Caco-2 (cell line): Measurements from ENCODE around the gene TMEM132D. TPM values are rescaled to one million over a fixed set of nuclear protein-coding genes. Genes with fewer than 3 reads are reported as not detected.

Experiments used
- Bru-seq: library from RNA; stranded (reverse); fragments of 400-500 nt; gene quantifications from one replicate; lab custom pipeline; 2021; lab: Mats Ljungman, UMichigan
- BruChase-seq, 2 experiments: library from RNA; stranded (reverse); fragments of 400-500 nt; gene quantifications; one replicate each; lab custom pipeline; 2021; lab: Mats Ljungman, UMichigan
- BruUV-seq: library from RNA; stranded (reverse); fragments of 400-500 nt; replicated peaks from 2 replicates; lab custom pipeline; 2021; lab: Mats Ljungman, UMichigan
- CTCF ChIA-PET: fragments of 300-600 bp; sonication (Branson Sonifier 250); formaldehyde crosslinking; loops from one replicate; lab custom pipeline; 2022; ENCODE audit warnings: antibody characterized with exemption; lab: Charles Lee
- POLR2A ChIA-PET: fragments of 300-600 bp; sonication (Branson Sonifier 250); formaldehyde crosslinking; loops from one replicate; lab custom pipeline; 2022; ENCODE audit warnings: antibody characterized with exemption; lab: Charles Lee
- DNase-seq, 2 experiments: peaks; one replicate each; pipeline versions ENCODE4 v3.0.0 to v3.0.0-alpha.2; 2020 to 2022
- H3K27me3 ChIP-seq: replicated peaks from 2 replicates; pipeline ENCODE4 v1.6.0; 2011; ENCODE audit warnings: low read length; ENCODE audit not compliant: control insufficient read depth, insufficient read depth
- H3K36me3 ChIP-seq: 2 replicates; pipeline ENCODE4 v1.5.1; 2011; ENCODE audit warnings: low read length; ENCODE audit not compliant: control insufficient read depth, insufficient read depth
- H3K4me1 ChIP-seq: fragments of 250-450 bp; sonication (Bioruptor Pico); 2 replicates; pipeline ENCODE4 v1.5.1; 2020; ENCODE audit warnings: mild to moderate bottlenecking
- H3K4me3 ChIP-seq: 2 replicates; pipeline ENCODE4 v1.5.1; 2011; ENCODE audit warnings: low read depth, mild to moderate bottlenecking, control low read depth, low read length
- H3K9me3 ChIP-seq: fragments of 250-450 bp; sonication (Bioruptor Pico); 2 replicates; pipeline ENCODE4 v1.5.1; 2020; ENCODE audit warnings: mild to moderate bottlenecking, moderate library complexity
- H3K27ac Mint-ChIP-seq: one replicate; pipeline ENCODE4 v1.8.0; 2022; ENCODE audit warnings: mixed read lengths; ENCODE audit not compliant: unreplicated experiment
- H3K27me3 Mint-ChIP-seq: one replicate; pipeline ENCODE4 v1.8.0; 2022; ENCODE audit warnings: mixed read lengths; ENCODE audit not compliant: insufficient read depth, unreplicated experiment
- H3K36me3 Mint-ChIP-seq: one replicate; pipeline ENCODE4 v1.8.0; 2022; ENCODE audit warnings: mild to moderate bottlenecking, mixed read lengths; ENCODE audit not compliant: insufficient read depth, unreplicated experiment
- H3K4me1 Mint-ChIP-seq: one replicate; pipeline ENCODE4 v1.8.0; 2022; ENCODE audit warnings: low read depth, mixed read lengths; ENCODE audit not compliant: unreplicated experiment
- H3K4me3 Mint-ChIP-seq: one replicate; pipeline ENCODE4 v1.8.0; 2022; ENCODE audit warnings: mild to moderate bottlenecking, moderate library complexity, mixed read lengths; ENCODE audit not compliant: unreplicated experiment
- H3K9me3 Mint-ChIP-seq: one replicate; pipeline ENCODE4 v1.8.0; 2022; ENCODE audit warnings: mixed read lengths; ENCODE audit not compliant: unreplicated experiment
- CTCF ChIP-seq, 2 experiments: fragments of 200-600 bp in 1 of 2; IDR thresholded peaks; 1 replicate in 1 of 2; 2 replicates in 1 of 2; pipeline versions ENCODE4 v1.5.1 to v1.8.0; 2011 to 2022; ENCODE audit warnings: antibody characterized with exemption in 1 of 2, control low read depth in 1 of 2, inconsistent platforms in 1 of 2, low read depth in 1 of 2, low read length in 1 of 2, mild to moderate bottlenecking in 1 of 2, moderate library complexity in 1 of 2; ENCODE audit not compliant: insufficient read depth in 1 of 2, severe bottlenecking in 1 of 2, unreplicated experiment in 1 of 2
- intact Hi-C: fragments of 100-400 bp; cut with micrococcal nuclease; formaldehyde crosslinking; loops from one replicate; pipeline ENCODE4 v1.10.0; 2022; ENCODE audit not compliant: unreplicated experiment
- long read RNA-seq: library from polyadenylated mRNA; stranded (forward); transcript quantifications from one replicate; pipeline ENCODE4 v2.0.0, GENCODE V29; 2022
- total RNA-seq: library from RNA; stranded (reverse); gene quantifications from 2 replicates; pipeline ENCODE4 v1.2.3, GENCODE V29; 2022

Gene TMEM132D
- total RNA-seq (not detected in 2 replicates), Bru-seq, nascent RNA (percentile 5 among the genes with signal in this experiment), BruChase-seq, experiment 1, labeled RNA remaining after a 2-hour chase (percentile 10 among the genes with signal in this experiment), BruChase-seq, experiment 2, labeled RNA remaining after a 6-hour chase (percentile 4 among the genes with signal in this experiment)
- long read RNA-seq: 0 reads

DNA sequence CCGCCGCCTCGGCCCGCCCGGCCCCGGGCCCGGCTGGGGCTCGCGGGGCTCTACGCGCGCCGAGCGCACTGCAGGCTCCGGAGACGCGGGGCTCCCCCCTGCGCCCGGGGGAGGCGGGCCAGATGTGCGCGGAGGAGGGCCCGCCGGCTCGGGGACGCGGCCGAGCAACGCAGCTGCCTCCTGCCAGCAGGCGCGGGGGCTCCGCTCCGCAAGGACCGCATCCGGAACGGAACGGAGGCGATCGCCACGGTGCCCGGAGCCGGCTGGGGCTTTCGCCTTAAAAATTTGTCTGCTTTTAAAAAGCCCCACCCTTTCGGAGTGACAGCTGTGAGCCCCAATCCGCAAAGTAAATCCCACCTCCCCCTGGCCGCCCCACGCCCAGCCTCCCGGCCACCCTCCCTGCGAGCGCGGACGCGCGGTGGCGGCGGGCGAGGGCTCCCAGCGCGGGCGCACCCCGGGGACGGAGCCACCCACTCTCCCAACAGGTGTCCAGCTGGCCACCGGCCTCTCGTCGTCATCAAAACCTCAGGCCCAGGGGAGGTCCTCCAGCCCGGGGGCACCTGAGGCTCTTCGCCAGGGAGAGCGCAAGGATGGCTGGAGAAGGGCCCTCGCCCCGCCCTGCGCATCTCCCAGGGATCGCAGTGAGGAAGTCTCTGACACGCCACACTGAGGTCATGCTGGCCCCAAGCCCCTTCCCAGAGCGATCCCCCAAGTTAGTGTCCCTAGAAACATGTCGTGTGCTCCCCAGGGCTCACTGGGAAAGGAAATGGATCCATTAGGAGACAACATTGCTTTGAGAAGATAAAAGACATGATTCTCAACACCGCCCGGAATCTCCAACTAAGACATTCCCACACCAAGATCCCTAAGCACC lies at the start of gene TMEM132D:
Gene TMEM132D (minus strand): TSS at position 70 of the 874 bp plus-strand sequence.
- no peaks in the 10 kb centered on the region for H3K9me3 Mint-ChIP-seq
- H3K4me1 ChIP-seq: no peaks in the 10 kb centered on the region
- no peaks in the 10 kb centered on the region for H3K4me1 Mint-ChIP-seq
- no peaks in the 10 kb centered on the region for H3K36me3 ChIP-seq
- H3K27me3 ChIP-seq: no peaks in the 10 kb centered on the region
- no peak for TF ChIP-seq CTCF (IDR thresholded peaks at IDR 0.05; ENCODE audit: insufficient read depth in 1 of 2, low read depth in 1 of 2, low read length in 1 of 2, severe bottlenecking in 1 of 2, unreplicated experiment in 1 of 2)
- DNase-seq: no peak
- intact Hi-C loops: no loop called here
- peaks cover 4% of the 10 kb centered on the region for H3K36me3 Mint-ChIP-seq
- H3K4me3 ChIP-seq: no peak within 1 kb of the TSS
- BruUV-seq: no TSS peak
- peaks cover 2% of the 10 kb centered on the region for H3K27me3 Mint-ChIP-seq
- H3K27ac Mint-ChIP-seq: no peak within 1 kb of the TSS
- H3K9me3 ChIP-seq: no peaks in the 10 kb centered on the region
- H3K4me3 Mint-ChIP-seq: no peak within 1 kb of the TSS
- CTCF ChIA-PET: no interaction called here
- POLR2A ChIA-PET: no interaction called here

DNA sequence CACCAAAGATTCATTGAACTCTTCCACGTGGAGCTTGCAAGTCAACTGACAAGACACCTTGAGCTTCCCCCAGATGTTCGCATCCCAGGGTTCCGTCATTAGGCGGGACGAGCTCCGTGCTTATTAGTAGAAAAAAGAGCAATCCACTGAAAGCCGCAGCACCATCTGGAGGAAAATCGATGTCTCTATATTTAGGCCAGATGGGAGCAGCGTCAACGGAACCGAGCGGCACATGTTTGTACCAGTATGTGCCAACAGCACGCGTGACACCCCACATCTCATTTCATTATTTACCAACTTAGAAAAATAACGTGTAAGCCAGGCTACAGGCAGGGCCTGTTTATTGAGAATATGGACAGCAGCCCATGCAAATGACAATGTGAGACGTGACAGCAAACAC lies 45.8 kb upstream of the TMEM132D start:
- no peak overlapping the region for H3K27ac Mint-ChIP-seq
- H3K36me3 Mint-ChIP-seq: no peaks in the 10 kb centered on the region
- Histone ChIP-seq H3K27me3 (no peaks in the 10 kb centered on the region), H3K4me1 (no peaks in the 10 kb centered on the region), H3K4me3 (no peak overlapping the region), H3K36me3 (no peaks in the 10 kb centered on the region), H3K9me3 (no peaks in the 10 kb centered on the region)
- no peaks in the 10 kb centered on the region for H3K9me3 Mint-ChIP-seq
- ChIA-PET CTCF (no interaction called here), POLR2A (no interaction called here)
- no peak for DNase-seq
- H3K4me1 Mint-ChIP-seq: no peaks in the 10 kb centered on the region
- H3K4me3 Mint-ChIP-seq: no peak overlapping the region
- TF ChIP-seq CTCF (IDR thresholded peaks at IDR 0.05; ENCODE audit: insufficient read depth in 1 of 2, low read depth in 1 of 2, low read length in 1 of 2, severe bottlenecking in 1 of 2, unreplicated experiment in 1 of 2): no peak
- H3K27me3 Mint-ChIP-seq: peaks cover 16% of the 10 kb centered on the region
- no TSS peak for BruUV-seq
- intact Hi-C loops: no loop called here

DNA sequence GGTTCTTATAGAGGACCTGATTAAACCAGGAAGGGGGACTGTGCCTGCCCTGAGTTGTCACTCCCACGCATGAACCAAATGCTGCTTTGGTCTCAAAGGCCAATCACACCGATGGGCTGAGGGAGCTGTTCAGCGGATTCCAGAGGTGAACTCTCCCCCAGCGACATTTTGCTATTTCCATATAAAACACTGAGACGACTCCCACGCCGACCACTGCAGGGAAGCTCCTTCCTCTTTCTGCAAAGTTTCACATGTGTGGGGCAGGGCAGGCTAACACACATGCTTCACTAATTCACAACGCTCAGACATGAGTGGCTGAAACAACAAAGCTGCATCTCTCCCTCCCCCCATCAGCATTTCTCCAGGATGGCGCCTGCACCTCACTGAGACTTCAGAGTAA lies 37.8 kb upstream of the TMEM132D start:
- H3K27me3 ChIP-seq: no peaks in the 10 kb centered on the region
- ChIA-PET POLR2A (no interaction called here), CTCF (no interaction called here)
- H3K36me3 ChIP-seq: no peaks in the 10 kb centered on the region
- no peaks in the 10 kb centered on the region for H3K9me3 ChIP-seq
- H3K36me3 Mint-ChIP-seq: no peaks in the 10 kb centered on the region
- no peaks in the 10 kb centered on the region for H3K9me3 Mint-ChIP-seq
- no peaks in the 10 kb centered on the region for H3K4me1 Mint-ChIP-seq
- no peak for DNase-seq
- H3K27me3 Mint-ChIP-seq: peaks cover 26% of the 10 kb centered on the region
- intact Hi-C loops: no loop called here
- BruUV-seq: no TSS peak
- no peak overlapping the region for H3K4me3 Mint-ChIP-seq
- H3K27ac Mint-ChIP-seq: no peak overlapping the region
- H3K4me3 ChIP-seq: no peak overlapping the region
- no peak for TF ChIP-seq CTCF (IDR thresholded peaks at IDR 0.05; ENCODE audit: insufficient read depth in 1 of 2, low read depth in 1 of 2, low read length in 1 of 2, severe bottlenecking in 1 of 2, unreplicated experiment in 1 of 2)
- no peaks in the 10 kb centered on the region for H3K4me1 ChIP-seq
